Neuronal stem cell (in vitro differentiated cells): ENCODE measurements around the gene ZFYVE28.

ENCODE experiments used
- DNase-seq: peaks from one replicate; pipeline ENCODE4 v3.0.0-alpha.2; 2013; ENCODE audit warnings: low spot score
- H2AFZ ChIP-seq: one replicate; pipeline ENCODE4 v1.6.1; 2013; ENCODE audit warnings: mild to moderate bottlenecking, low read length, inconsistent platforms
- H2AK5ac ChIP-seq: 2 replicates; pipeline ENCODE4 v1.6.1; 2013; ENCODE audit warnings: low read depth, mild to moderate bottlenecking, inconsistent platforms, low read length, moderate library complexity, mixed read lengths
- H2BK120ac ChIP-seq: 2 replicates; pipeline ENCODE4 v1.6.1; 2013; ENCODE audit warnings: low read depth, mild to moderate bottlenecking, inconsistent platforms, low read length, moderate library complexity, mixed read lengths
- H2BK12ac ChIP-seq: one replicate; pipeline ENCODE4 v1.6.1; 2013; ENCODE audit warnings: low read length, inconsistent platforms
- H2BK15ac ChIP-seq: 2 replicates; pipeline ENCODE4 v1.6.1; 2013; ENCODE audit warnings: mild to moderate bottlenecking, low read length, inconsistent platforms, mixed read lengths
- H2BK5ac ChIP-seq: one replicate; pipeline ENCODE4 v1.6.1; 2013; ENCODE audit warnings: inconsistent platforms, mild to moderate bottlenecking, low read length, moderate library complexity
- H3K14ac ChIP-seq: one replicate; pipeline ENCODE4 v1.6.1; 2013; ENCODE audit warnings: low read length, inconsistent platforms
- H3K18ac ChIP-seq: 2 replicates; pipeline ENCODE4 v1.6.1; 2013; ENCODE audit warnings: low read length, inconsistent platforms
- H3K23ac ChIP-seq: 2 replicates; pipeline ENCODE4 v1.6.1; 2013; ENCODE audit warnings: low read depth, mild to moderate bottlenecking, mixed read lengths, low read length, inconsistent platforms; ENCODE audit not compliant: poor library complexity
- H3K27ac ChIP-seq: replicated peaks from 3 replicates; pipeline ENCODE4 v1.5.1; 2013; ENCODE audit warnings: low read length, inconsistent platforms
- H3K27me3 ChIP-seq, 3 experiments: 2 replicates each; pipeline ENCODE4 v1.6.1; 2013; ENCODE audit warnings: low read length in 3 of 3, mild to moderate bottlenecking in 2 of 3, inconsistent platforms in 1 of 3, low read depth in 1 of 3, mixed read lengths in 1 of 3, moderate library complexity in 1 of 3; ENCODE audit not compliant: control insufficient read depth in 3 of 3, insufficient read depth in 3 of 3
- H3K36me3 ChIP-seq, 2 donors: replicated peaks in 1 of 2; 2 replicates each; pipeline ENCODE4 v1.6.1; 2013; ENCODE audit warnings: low read length in 2 of 2; ENCODE audit not compliant: control insufficient read depth in 2 of 2, insufficient read depth in 2 of 2
- H3K4ac ChIP-seq: 2 replicates; pipeline ENCODE4 v1.6.1; 2013; ENCODE audit warnings: inconsistent platforms, mild to moderate bottlenecking, low read length, moderate library complexity
- H3K4me1 ChIP-seq, 2 donors: 1 replicate in 1 of 2; 2 replicates in 1 of 2; pipeline ENCODE4 v1.6.1; 2013; ENCODE audit warnings: low read length in 2 of 2, low read depth in 1 of 2; ENCODE audit not compliant: control insufficient read depth in 2 of 2, insufficient read depth in 1 of 2
- H3K4me2 ChIP-seq: one replicate; pipeline ENCODE4 v1.6.1; 2013; ENCODE audit warnings: mild to moderate bottlenecking, low read length, inconsistent platforms; ENCODE audit not compliant: insufficient read depth, poor library complexity, severe bottlenecking
- H3K4me3 ChIP-seq, 2 donors: 2 replicates each; pipeline ENCODE4 v1.5.1; 2013; ENCODE audit warnings: low read length in 2 of 2, mild to moderate bottlenecking in 2 of 2, inconsistent platforms in 1 of 2, moderate library complexity in 1 of 2
- H3K79me1 ChIP-seq: one replicate; pipeline ENCODE4 v1.6.1; 2013; ENCODE audit warnings: low read depth, mild to moderate bottlenecking, inconsistent platforms, low read length, moderate library complexity
- H3K9ac ChIP-seq: one replicate; pipeline ENCODE4 v1.6.1; 2013; ENCODE audit warnings: mild to moderate bottlenecking, low read depth, low read length, inconsistent platforms; ENCODE audit not compliant: poor library complexity
- H3K9me3 ChIP-seq, 2 donors: replicated peaks in 1 of 2; 2 replicates each; pipeline versions ENCODE3 to v1.6.1; 2013; ENCODE audit warnings: low read length in 2 of 2, mild to moderate bottlenecking in 2 of 2, inconsistent platforms in 1 of 2, low read depth in 1 of 2, mixed read lengths in 1 of 2, moderate library complexity in 1 of 2; ENCODE audit not compliant: control insufficient read depth in 2 of 2, insufficient read depth in 1 of 2
- H4K8ac ChIP-seq: one replicate; pipeline ENCODE4 v1.6.1; 2013; ENCODE audit warnings: low read depth, mild to moderate bottlenecking, inconsistent platforms, low read length, moderate library complexity
- H4K91ac ChIP-seq: one replicate; pipeline ENCODE4 v1.6.1; 2013; ENCODE audit warnings: low read length, low read depth, mild to moderate bottlenecking, inconsistent platforms; ENCODE audit not compliant: poor library complexity
- WGBS, 2 donors: extraction: QIAGEN DNeasy Blood & Tissue Kit; methylation state at CpG; one replicate each; pipeline ENCODE4 v1.1.7; 2013; ENCODE audit warnings: missing lambda C conversion rate in 2 of 2, mixed read lengths in 1 of 2; ENCODE audit not compliant: insufficient read length in 2 of 2, insufficient replicate concordance in 1 of 2; ENCODE audit errors: extremely low coverage in 2 of 2; 5-methylcytosine and 5-hydroxymethylcytosine counted together

The ZFYVE28 gene

DNA sequence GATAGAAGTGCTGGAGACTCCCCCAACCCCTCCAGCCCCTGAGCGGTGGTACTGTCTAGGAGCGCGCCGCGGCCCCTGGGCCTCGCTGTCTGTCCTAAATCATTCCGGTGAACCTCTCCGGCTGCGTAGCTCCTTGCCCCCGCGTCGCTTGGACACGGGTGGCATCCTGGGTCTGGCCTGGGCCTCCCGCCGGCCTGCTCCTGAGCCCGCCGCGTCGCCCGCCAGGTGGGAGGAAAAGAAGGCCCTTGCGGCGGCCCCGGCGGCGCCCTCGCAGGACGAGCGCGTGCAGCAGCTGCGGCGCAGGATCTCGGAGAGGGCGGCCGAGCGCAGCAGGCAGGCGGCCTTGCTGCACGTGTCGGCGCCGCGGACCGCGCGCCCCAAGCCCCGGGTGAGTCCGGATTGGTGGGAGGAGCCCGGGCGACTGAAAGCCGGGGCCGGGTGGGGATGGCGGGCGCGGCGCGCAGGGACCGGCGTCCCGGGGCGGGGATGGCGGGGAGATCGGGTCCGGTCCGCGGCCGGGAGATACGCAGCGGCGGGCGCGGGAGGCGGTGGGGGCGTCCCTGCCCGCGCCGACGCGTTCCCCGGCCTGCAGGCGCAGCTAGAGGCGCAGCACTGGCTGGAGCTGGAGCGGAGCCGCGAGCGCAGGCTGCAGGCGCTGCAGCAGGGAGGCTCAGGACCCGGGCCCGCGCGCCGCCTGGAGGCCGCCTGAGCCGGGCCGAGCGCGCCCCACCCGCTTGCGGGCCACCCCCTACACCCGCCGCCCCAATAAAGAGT is 44.0 kb upstream of the ZFYVE28 start:
- Histone ChIP-seq H2AK5ac (no peak overlapping the region), H3K27me3 (peaks cover 2 to 18% (median 16%) of the 10 kb centered on the region in 3 experiments), H3K9me3 (no peaks in the 10 kb centered on the region), H3K79me1 (peaks cover 2% of the 10 kb centered on the region), H2BK5ac (no peak overlapping the region), H3K4me2 (peak overlapping the region; percentile 85), H3K23ac (peak overlapping the region; percentile 62), H4K8ac (no peak overlapping the region), H2BK12ac (no peak overlapping the region), H3K14ac (peak overlapping the region; percentile 12), H3K4me1 (peaks cover 2 to 3% of the 10 kb centered on the region in 2 donors), H3K4ac (no peak overlapping the region), H2BK15ac (no peak overlapping the region), H3K9ac (peak overlapping the region; percentile 85), H2BK120ac (no peak overlapping the region), H3K36me3 (peaks cover 2 to 6% of the 10 kb centered on the region in 2 donors), H3K18ac (peak overlapping the region; percentile 82), H2AFZ (peak overlapping the region; percentile 99), H3K27ac (peak overlapping the region; percentile 31), H3K4me3 (peak overlapping the region; percentile 52 to 79), H4K91ac (no peak overlapping the region)
- peak; percentile 71 for DNase-seq
- WGBS, 2 donors, result no CpG with 5 or more reads among the region's 99 CpGs

DNA sequence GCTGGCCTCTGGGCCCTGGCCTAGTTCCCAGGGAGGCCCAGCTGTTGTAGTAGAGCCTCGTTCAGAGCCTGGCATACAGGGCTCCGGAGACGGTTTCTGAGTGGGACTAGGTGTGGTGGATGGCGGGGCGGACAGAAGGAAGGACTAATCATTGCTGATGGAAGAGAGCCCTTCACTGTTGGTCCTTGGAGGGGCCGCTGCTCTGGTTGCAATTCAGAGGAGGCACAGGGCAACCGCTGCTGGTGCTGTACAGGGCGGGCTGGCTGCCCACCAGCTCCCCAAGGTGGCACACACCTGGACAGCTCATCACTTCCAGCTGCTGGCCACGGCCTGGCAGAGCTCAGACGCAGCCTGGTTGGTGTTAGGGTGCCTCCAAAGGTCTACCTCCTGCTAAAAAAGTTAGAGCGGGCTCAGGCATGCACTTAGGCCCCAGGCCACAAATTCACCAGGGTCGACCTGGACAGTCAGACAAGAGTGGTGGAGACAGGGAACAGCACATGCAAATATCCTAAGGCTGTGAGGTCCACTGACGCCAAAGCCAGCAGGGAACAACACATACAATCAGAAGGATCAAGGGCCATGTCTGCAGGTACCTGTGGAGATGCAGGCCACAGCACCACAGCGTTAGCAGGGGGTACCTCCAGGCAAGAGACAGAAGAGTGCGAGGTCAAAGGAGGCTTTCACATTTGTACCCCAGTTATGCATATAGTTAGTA is 43.0 kb upstream of the ZFYVE28 start:
- Histone ChIP-seq H4K91ac (no peak overlapping the region), H2BK120ac (no peak overlapping the region), H3K79me1 (peaks cover 2% of the 10 kb centered on the region), H2AK5ac (peak overlapping the region; percentile 36), H2BK5ac (no peak overlapping the region), H3K9me3 (no peaks in the 10 kb centered on the region), H3K4me2 (no peak overlapping the region), H4K8ac (peak overlapping the region; percentile 58), H3K18ac (no peak overlapping the region), H3K4me3 (no peak overlapping the region), H3K14ac (no peak overlapping the region), H3K36me3 (peaks cover 2 to 6% of the 10 kb centered on the region in 2 donors), H2BK12ac (no peak overlapping the region), H3K4ac (no peak overlapping the region), H2AFZ (no peak overlapping the region), H3K4me1 (peaks cover 2 to 3% of the 10 kb centered on the region in 2 donors), H2BK15ac (peak overlapping the region; percentile 25), H3K27me3 (peaks cover 2 to 20% (median 18%) of the 10 kb centered on the region in 3 experiments), H3K9ac (peak overlapping the region; percentile 39), H3K27ac (no peak overlapping the region), H3K23ac (peak overlapping the region; percentile 83)
- no peak for DNase-seq
- WGBS, 2 donors, result no CpG with 5 or more reads among the region's 15 CpGs

DNA sequence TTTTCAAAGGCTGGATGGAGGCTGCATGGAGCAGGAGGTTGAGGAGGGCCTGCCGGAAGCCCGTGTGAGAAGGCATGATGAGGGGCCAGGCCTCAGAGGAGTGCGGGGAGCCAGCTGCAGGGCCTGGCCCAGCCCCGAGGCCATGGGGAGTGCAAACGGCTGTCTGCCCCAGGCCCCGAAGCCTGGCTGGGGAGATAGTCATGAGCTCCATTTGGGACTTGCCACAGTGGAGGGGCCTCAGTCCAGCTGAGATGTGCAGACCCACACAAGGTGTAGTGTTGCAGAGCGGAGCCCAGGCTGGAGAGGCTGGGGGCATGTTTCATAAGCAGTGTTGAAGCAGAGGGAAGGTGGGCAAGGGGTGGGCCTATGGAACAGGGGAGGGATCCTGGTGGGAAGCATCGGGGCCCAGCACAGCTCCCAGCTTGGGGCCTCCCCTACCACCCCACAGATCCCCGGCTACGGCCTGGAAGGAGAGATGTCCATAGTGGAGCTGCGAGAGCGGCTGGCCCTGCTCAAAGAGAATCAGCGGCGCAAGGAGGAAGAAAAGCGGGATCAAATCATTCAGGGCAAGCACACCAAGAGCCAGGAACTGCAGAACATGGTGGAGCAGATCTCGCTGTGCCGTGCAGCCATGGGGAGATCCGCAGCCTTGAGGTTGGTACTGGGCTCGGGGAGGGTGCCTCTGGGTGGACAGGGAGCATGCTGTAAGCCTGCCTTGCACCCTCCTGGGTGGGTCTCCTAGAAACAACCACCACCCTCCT is 41.3 kb upstream of the ZFYVE28 start:
- Histone ChIP-seq H2BK5ac (no peak overlapping the region), H3K4ac (no peak overlapping the region), H3K4me1 (peaks cover 2 to 3% of the 10 kb centered on the region in 2 donors), H2BK120ac (no peak overlapping the region), H3K4me3 (no peak overlapping the region), H2AFZ (no peak overlapping the region), H3K36me3 (peaks cover 0 to 2% of the 10 kb centered on the region in 2 donors), H3K18ac (no peak overlapping the region), H3K23ac (no peak overlapping the region), H3K27ac (no peak overlapping the region), H3K27me3 (peaks cover 2 to 23% (median 15%) of the 10 kb centered on the region in 3 experiments), H2AK5ac (no peak overlapping the region), H3K9ac (peak overlapping the region; percentile 15), H3K4me2 (no peak overlapping the region), H2BK12ac (peak overlapping the region; percentile 26), H2BK15ac (no peak overlapping the region), H3K79me1 (no peaks in the 10 kb centered on the region), H4K8ac (no peak overlapping the region), H3K9me3 (no peaks in the 10 kb centered on the region), H3K14ac (no peak overlapping the region), H4K91ac (no peak overlapping the region)
- no CpG with 5 or more reads among the region's 19 CpGs for WGBS, 2 donors
- DNase-seq, result no peak
